Caco-2 (cell line): Measurements from ENCODE around the gene WDR20. TPM values are rescaled to one million over a fixed set of nuclear protein-coding genes. Genes with fewer than 3 reads are reported as not detected.

ENCODE experiments used
- BruUV-seq: library from RNA; stranded (reverse); fragments of 400-500 nt; replicated peaks from 2 replicates; lab custom pipeline; 2021; lab: Mats Ljungman, UMichigan
- CTCF ChIA-PET: fragments of 300-600 bp; sonication (Branson Sonifier 250); formaldehyde crosslinking; loops from one replicate; lab custom pipeline; 2022; ENCODE audit warnings: antibody characterized with exemption; lab: Charles Lee
- POLR2A ChIA-PET: fragments of 300-600 bp; sonication (Branson Sonifier 250); formaldehyde crosslinking; loops from one replicate; lab custom pipeline; 2022; ENCODE audit warnings: antibody characterized with exemption; lab: Charles Lee
- DNase-seq, 2 experiments: peaks; one replicate each; pipeline versions ENCODE4 v3.0.0 to v3.0.0-alpha.2; 2020 to 2022
- H3K27me3 ChIP-seq: replicated peaks from 2 replicates; pipeline ENCODE4 v1.6.0; 2011; ENCODE audit warnings: low read length; ENCODE audit not compliant: control insufficient read depth, insufficient read depth
- H3K36me3 ChIP-seq: 2 replicates; pipeline ENCODE4 v1.5.1; 2011; ENCODE audit warnings: low read length; ENCODE audit not compliant: control insufficient read depth, insufficient read depth
- H3K4me1 ChIP-seq: fragments of 250-450 bp; sonication (Bioruptor Pico); 2 replicates; pipeline ENCODE4 v1.5.1; 2020; ENCODE audit warnings: mild to moderate bottlenecking
- H3K4me3 ChIP-seq: 2 replicates; pipeline ENCODE4 v1.5.1; 2011; ENCODE audit warnings: low read depth, mild to moderate bottlenecking, control low read depth, low read length
- H3K9me3 ChIP-seq: fragments of 250-450 bp; sonication (Bioruptor Pico); 2 replicates; pipeline ENCODE4 v1.5.1; 2020; ENCODE audit warnings: mild to moderate bottlenecking, moderate library complexity
- H3K27ac Mint-ChIP-seq: one replicate; pipeline ENCODE4 v1.8.0; 2022; ENCODE audit warnings: mixed read lengths; ENCODE audit not compliant: unreplicated experiment
- H3K27me3 Mint-ChIP-seq: one replicate; pipeline ENCODE4 v1.8.0; 2022; ENCODE audit warnings: mixed read lengths; ENCODE audit not compliant: insufficient read depth, unreplicated experiment
- H3K36me3 Mint-ChIP-seq: one replicate; pipeline ENCODE4 v1.8.0; 2022; ENCODE audit warnings: mild to moderate bottlenecking, mixed read lengths; ENCODE audit not compliant: insufficient read depth, unreplicated experiment
- H3K4me1 Mint-ChIP-seq: one replicate; pipeline ENCODE4 v1.8.0; 2022; ENCODE audit warnings: low read depth, mixed read lengths; ENCODE audit not compliant: unreplicated experiment
- H3K4me3 Mint-ChIP-seq: one replicate; pipeline ENCODE4 v1.8.0; 2022; ENCODE audit warnings: mild to moderate bottlenecking, moderate library complexity, mixed read lengths; ENCODE audit not compliant: unreplicated experiment
- H3K9me3 Mint-ChIP-seq: one replicate; pipeline ENCODE4 v1.8.0; 2022; ENCODE audit warnings: mixed read lengths; ENCODE audit not compliant: unreplicated experiment
- CTCF ChIP-seq, 2 experiments: fragments of 200-600 bp in 1 of 2; IDR thresholded peaks; 1 replicate in 1 of 2; 2 replicates in 1 of 2; pipeline versions ENCODE4 v1.5.1 to v1.8.0; 2011 to 2022; ENCODE audit warnings: antibody characterized with exemption in 1 of 2, control low read depth in 1 of 2, inconsistent platforms in 1 of 2, low read depth in 1 of 2, low read length in 1 of 2, mild to moderate bottlenecking in 1 of 2, moderate library complexity in 1 of 2; ENCODE audit not compliant: insufficient read depth in 1 of 2, severe bottlenecking in 1 of 2, unreplicated experiment in 1 of 2
- intact Hi-C: fragments of 100-400 bp; cut with micrococcal nuclease; formaldehyde crosslinking; loops from one replicate; pipeline ENCODE4 v1.10.0; 2022; ENCODE audit not compliant: unreplicated experiment
- total RNA-seq: library from RNA; stranded (reverse); gene quantifications from 2 replicates; pipeline ENCODE4 v1.2.3, GENCODE V29; 2022

The WDR20 gene
- total RNA-seq, 1 experiment from 2014 or later: 32.5 TPM

GRCh38 chr14:102182190-102182589, 42.5 kb downstream of the WDR20 start:
- ChIA-PET POLR2A (no interaction called here), CTCF (no interaction called here)
- Mint-ChIP-seq H3K4me3 (no peak overlapping the region), H3K36me3 (peaks cover 3% of the 10 kb centered on the region), H3K4me1 (peaks cover 10% of the 10 kb centered on the region), H3K27ac (no peak overlapping the region), H3K9me3 (no peaks in the 10 kb centered on the region), H3K27me3 (no peaks in the 10 kb centered on the region)
- Histone ChIP-seq H3K36me3 (no peaks in the 10 kb centered on the region), H3K4me3 (no peak overlapping the region), H3K4me1 (no peaks in the 10 kb centered on the region), H3K27me3 (no peaks in the 10 kb centered on the region), H3K9me3 (no peaks in the 10 kb centered on the region)
- DNase-seq: no peak
- no peak for TF ChIP-seq CTCF (IDR thresholded peaks at IDR 0.05; ENCODE audit: insufficient read depth in 1 of 2, low read depth in 1 of 2, low read length in 1 of 2, severe bottlenecking in 1 of 2, unreplicated experiment in 1 of 2)
- BruUV-seq: no TSS peak
- intact Hi-C loops: no loop called here

GRCh38 chr14:102182936-102183619, 43.4 kb downstream of the WDR20 start:
- Mint-ChIP-seq H3K27me3 (no peaks in the 10 kb centered on the region), H3K27ac (no peak overlapping the region), H3K36me3 (peaks cover 8% of the 10 kb centered on the region), H3K4me3 (no peak overlapping the region), H3K9me3 (no peaks in the 10 kb centered on the region), H3K4me1 (peaks cover 10% of the 10 kb centered on the region)
- Histone ChIP-seq H3K4me1 (no peaks in the 10 kb centered on the region), H3K4me3 (no peak overlapping the region), H3K27me3 (no peaks in the 10 kb centered on the region), H3K36me3 (no peaks in the 10 kb centered on the region), H3K9me3 (no peaks in the 10 kb centered on the region)
- no TSS peak for BruUV-seq
- POLR2A ChIA-PET: no interaction called here
- intact Hi-C loops: no loop called here
- CTCF ChIA-PET: no interaction called here
- TF ChIP-seq CTCF (IDR thresholded peaks at IDR 0.05; ENCODE audit: insufficient read depth in 1 of 2, low read depth in 1 of 2, low read length in 1 of 2, severe bottlenecking in 1 of 2, unreplicated experiment in 1 of 2): no peak
- no peak for DNase-seq

- no peak for TF ChIP-seq CTCF (IDR thresholded peaks at IDR 0.05; ENCODE audit: insufficient read depth in 1 of 2, low read depth in 1 of 2, low read length in 1 of 2, severe bottlenecking in 1 of 2, unreplicated experiment in 1 of 2)
- H3K4me3 Mint-ChIP-seq: no peak overlapping the region
- Histone ChIP-seq H3K9me3 (no peaks in the 10 kb centered on the region), H3K4me3 (no peak overlapping the region), H3K36me3 (no peaks in the 10 kb centered on the region), H3K4me1 (no peaks in the 10 kb centered on the region), H3K27me3 (no peaks in the 10 kb centered on the region)
- no peaks in the 10 kb centered on the region for H3K27me3 Mint-ChIP-seq
- no peak overlapping the region for H3K27ac Mint-ChIP-seq
- DNase-seq: no peak
- H3K4me1 Mint-ChIP-seq: peaks cover 10% of the 10 kb centered on the region
- BruUV-seq: no TSS peak
- H3K9me3 Mint-ChIP-seq: no peaks in the 10 kb centered on the region
- H3K36me3 Mint-ChIP-seq: peaks cover 8% of the 10 kb centered on the region
- POLR2A ChIA-PET: no interaction called here
- intact Hi-C loops: no loop called here
- CTCF ChIA-PET: no interaction called here
Observed at GRCh38 chr14:102183886-102184285, 44.2 kb downstream of the WDR20 start.
